Endothelial cell of umbilical vein (primary cell): Measurements from ENCODE around the gene TMED8. TPM values are rescaled to one million over a fixed set of nuclear protein-coding genes. Genes with fewer than 3 reads are reported as not detected.

ENCODE experiments used
- BruUV-seq: library from RNA; stranded (reverse); fragments of 400-500 nt; replicated peaks from 2 replicates; lab custom pipeline; 2021; lab: Mats Ljungman, UMichigan
- CTCF ChIA-PET: fragments of 300-600, 350-600 bp; sonication (Branson Sonifier 250); formaldehyde crosslinking; loops from one replicate; lab custom pipeline; 2021; ENCODE audit warnings: antibody characterized with exemption, inconsistent platforms; lab: Charles Lee
- POLR2A ChIA-PET: fragments of 300-600, 350-600 bp; sonication (Branson Sonifier 250); formaldehyde crosslinking; loops from one replicate; lab custom pipeline; 2021; ENCODE audit warnings: antibody characterized with exemption, inconsistent platforms; lab: Charles Lee
- DNase-seq: peaks from one replicate; pipeline ENCODE4 v3.0.0-alpha.2; 2011; ENCODE audit warnings: low read depth, low spot score
- FAIRE-seq: peaks from 2 replicates; lab custom pipeline; 2011; peaks lifted over from hg19 to GRCh38; lab: Jason Lieb, UNC
- H2AFZ ChIP-seq: 2 replicates; pipeline ENCODE4 v1.6.0; 2012; ENCODE audit warnings: low read depth, low read length, control low read depth, inconsistent platforms
- H3K27ac ChIP-seq: 2 replicates; pipeline ENCODE4 v1.5.1; 2011; ENCODE audit warnings: low read depth, mild to moderate bottlenecking, control low read depth, low read length, moderate library complexity; ENCODE audit not compliant: insufficient read depth
- H3K27me3 ChIP-seq, 2 experiments: 2 replicates each; pipeline versions ENCODE4 v1.6.0 to v1.6.1; 2011; ENCODE audit warnings: low read length in 2 of 2, mixed read lengths in 1 of 2; ENCODE audit not compliant: control insufficient read depth in 2 of 2, insufficient read depth in 2 of 2
- H3K36me3 ChIP-seq, 2 experiments: 2 replicates in 1 of 2; 3 replicates in 1 of 2; pipeline ENCODE4 v1.5.1; 2011; ENCODE audit warnings: low read length in 2 of 2, mild to moderate bottlenecking in 1 of 2, moderate library complexity in 1 of 2; ENCODE audit not compliant: control insufficient read depth in 2 of 2, insufficient read depth in 2 of 2; ENCODE audit errors: extremely low read depth in 1 of 2
- H3K4me1 ChIP-seq: 3 replicates; pipeline ENCODE4 v1.5.1; 2011; ENCODE audit warnings: mild to moderate bottlenecking, low read length; ENCODE audit not compliant: control insufficient read depth, insufficient read depth; ENCODE audit errors: extremely low read depth
- H3K4me2 ChIP-seq: 2 replicates; pipeline ENCODE4 v1.6.1; 2011; ENCODE audit warnings: low read length, control low read depth, mixed read lengths; ENCODE audit not compliant: insufficient read depth
- H3K4me3 ChIP-seq, 3 experiments: fragments of 200-600 bp in 1 of 3; sonication (generic), shearing (Covaris generic) in 1 of 3; replicated peaks in 1 of 3; 2 replicates each; pipeline ENCODE4 v1.5.1; 2011 to 2016; ENCODE audit warnings: control low read depth in 3 of 3, low read length in 3 of 3, mild to moderate bottlenecking in 2 of 3, inconsistent platforms in 1 of 3, low read depth in 1 of 3, moderate library complexity in 1 of 3; ENCODE audit not compliant: insufficient read depth in 1 of 3
- H3K79me2 ChIP-seq: 2 replicates; pipeline ENCODE4 v1.6.0; 2012; ENCODE audit warnings: low read length, inconsistent platforms; ENCODE audit not compliant: control insufficient read depth, insufficient read depth
- H3K9ac ChIP-seq: replicated peaks from 2 replicates; pipeline ENCODE3; 2011; ENCODE audit warnings: low read length, control low read depth; ENCODE audit not compliant: insufficient read depth; ENCODE audit errors: extremely low read depth
- H3K9me1 ChIP-seq: replicated peaks from 3 replicates; pipeline ENCODE4 v1.6.0; 2011; ENCODE audit warnings: mild to moderate bottlenecking, low read length; ENCODE audit not compliant: control insufficient read depth, insufficient read depth; ENCODE audit errors: extremely low read depth
- H3K9me3 ChIP-seq: replicated peaks from 2 replicates; pipeline ENCODE4 v1.5.1; 2012; ENCODE audit warnings: low read length, inconsistent platforms; ENCODE audit not compliant: control insufficient read depth, insufficient read depth
- H4K20me1 ChIP-seq: replicated peaks from 2 replicates; pipeline ENCODE3; 2011; ENCODE audit warnings: mild to moderate bottlenecking, low read length; ENCODE audit not compliant: control insufficient read depth, insufficient read depth; ENCODE audit errors: extremely low read depth
- EZH2 ChIP-seq: IDR thresholded peaks from 2 replicates; pipeline ENCODE4 v1.6.1; 2012; ENCODE audit warnings: borderline replicate concordance, low read depth, mild to moderate bottlenecking, moderate library complexity, low read length, inconsistent platforms; ENCODE audit not compliant: severe bottlenecking
- FOS ChIP-seq: IDR thresholded peaks from 2 replicates; pipeline ENCODE4 v1.6.1; 2011; ENCODE audit warnings: mild to moderate bottlenecking, low read length, moderate library complexity, borderline replicate concordance; ENCODE audit not compliant: insufficient read depth
- GATA2 ChIP-seq: IDR thresholded peaks from 2 replicates; pipeline ENCODE4 v1.7.0; 2011; ENCODE audit warnings: low read depth, mild to moderate bottlenecking, moderate library complexity, mixed read lengths, low read length; ENCODE audit not compliant: insufficient read length, insufficient read depth
- JUN ChIP-seq: IDR thresholded peaks from 2 replicates; pipeline ENCODE4 v1.6.1; 2011; ENCODE audit warnings: borderline replicate concordance, low read depth; ENCODE audit not compliant: insufficient read length, insufficient read depth
- MYC ChIP-seq: IDR thresholded peaks from one replicate; pipeline ENCODE4 v1.6.1; 2011; ENCODE audit warnings: mild to moderate bottlenecking, low read depth, low read length
- POLR2A ChIP-seq: IDR thresholded peaks from 2 replicates; pipeline ENCODE4 v1.6.1; 2012; ENCODE audit warnings: low read depth, mild to moderate bottlenecking, control low read depth, low read length
- POLR2AphosphoS5 ChIP-seq: IDR thresholded peaks from 2 replicates; pipeline ENCODE4 v1.6.1; 2012; ENCODE audit warnings: low read depth, mild to moderate bottlenecking, control low read depth, low read length, moderate library complexity; ENCODE audit not compliant: insufficient read depth
- dilution Hi-C: fragments of 300-500 bp; cut with MboI; formaldehyde crosslinking; loops from one replicate; pipeline ENCODE4 v1.15.0; 2019; ENCODE audit warnings: low sequenced_read_pairs; ENCODE audit not compliant: extremely low pct_ligation_motif_present
- intact Hi-C: fragments of 100-400 bp; cut with micrococcal nuclease; formaldehyde crosslinking; loops from one replicate; pipeline ENCODE4 v1.10.0; 2022
- polyA plus RNA-seq, 4 experiments: library from polyadenylated mRNA; depleted of rRNA in 3 of 4; stranded (reverse) in 3 of 4; unstranded in 1 of 4; fragments of >200 nt; gene quantifications; 2 replicates each; pipeline versions ENCODE4 v1.2.1 to v1.2.3, GENCODE V29; 2011 to 2012; ENCODE audit warnings: missing spikeins in 1 of 4
- total RNA-seq: library from RNA; stranded (reverse); gene quantifications from 2 replicates; pipeline ENCODE4 v1.2.3, GENCODE V29; 2021
- TF ChIP-seq, protein P1 (sequence below): IDR thresholded peaks from 2 replicates; pipeline ENCODE4 v1.6.1; 2011; ENCODE audit not compliant: insufficient read depth, insufficient read length
- TF ChIP-seq, protein P2 (sequence below), 2 donors: IDR thresholded peaks; 1 replicate in 1 of 2; 2 replicates in 1 of 2; pipeline ENCODE4 v1.5.1; 2011; ENCODE audit warnings: low read length in 2 of 2, mild to moderate bottlenecking in 2 of 2, moderate library complexity in 2 of 2, control low read depth in 1 of 2, inconsistent platforms in 1 of 2, low read depth in 1 of 2; ENCODE audit not compliant: insufficient read depth in 1 of 2; ENCODE audit errors: extremely low read depth in 1 of 2

Gene TMED8
- total and polyA plus RNA-seq, 2 donors (not counting 3 experiments of a cell fraction or from before 2014, with no cell fraction given), result 5.2 to 12.6 TPM

DNA sequence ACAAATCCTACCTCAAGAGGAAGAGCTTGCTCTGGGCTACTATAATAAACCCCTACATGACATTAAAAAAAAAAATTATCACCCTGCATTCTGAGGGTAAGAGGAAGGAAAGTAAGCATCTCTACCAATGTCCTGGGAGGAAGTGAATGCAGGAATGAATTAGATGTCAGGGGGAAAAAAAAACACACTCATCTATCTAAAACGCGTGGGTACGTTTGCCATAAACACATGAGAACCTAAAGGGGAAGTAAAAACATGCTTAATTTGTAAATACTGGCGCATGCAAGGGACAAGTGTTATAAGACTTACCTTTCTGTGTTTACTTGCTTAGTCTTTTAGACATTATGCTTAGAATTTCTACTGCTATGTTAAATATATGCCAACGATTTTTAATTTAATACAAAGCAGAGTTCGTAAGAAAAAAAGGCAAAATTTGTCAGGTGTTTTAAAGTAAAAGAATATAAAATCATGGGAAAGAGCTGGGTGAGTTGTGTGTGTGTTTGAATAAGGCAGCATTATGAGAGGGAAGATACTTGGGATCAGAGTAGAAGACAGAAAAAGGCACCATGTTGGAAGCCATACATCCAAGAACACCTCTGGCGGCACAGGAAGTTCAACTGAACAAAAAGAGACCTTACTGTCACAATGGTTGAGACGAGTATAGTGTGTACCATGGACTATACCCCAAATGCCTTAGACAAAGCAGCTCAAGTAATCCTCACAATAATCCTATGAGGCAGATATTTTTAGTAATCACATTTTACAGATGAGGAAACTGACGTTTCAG is 1.5 kb downstream of the TMED8 start:
- BruUV-seq, result no TSS peak

More for the DNA sequence above, 1.5 kb downstream of the TMED8 start:
- Histone ChIP-seq H3K4me3 (peak overlapping the region in 1 of 3 experiments; percentile 76), H3K27me3 (no peaks in the 10 kb centered on the region), H4K20me1 (no peaks in the 10 kb centered on the region), H3K9ac (no peak overlapping the region), H3K4me1 (peaks cover 15% of the 10 kb centered on the region), H3K9me3 (no peaks in the 10 kb centered on the region), H2AFZ (no peak overlapping the region), H3K27ac (no peak overlapping the region), H3K36me3 (no peaks in the 10 kb centered on the region), H3K79me2 (peaks cover 9% of the 10 kb centered on the region), H3K4me2 (peak overlapping the region; percentile 93), H3K9me1 (no peaks in the 10 kb centered on the region)
- ChIA-PET POLR2A (no interaction called here), CTCF (no interaction called here)
- intact Hi-C loops (no loop called here), dilution Hi-C loops (no loop called here)
- DNase-seq (no peak), FAIRE-seq (peak; percentile 18)
- TF ChIP-seq EZH2 (no peak), POLR2AphosphoS5 (no peak), GATA2 (no peak), MYC (no peak), POLR2A (no peak), FOS (no peak), JUN (no peak)
- TF ChIP-seq, protein P1, sequence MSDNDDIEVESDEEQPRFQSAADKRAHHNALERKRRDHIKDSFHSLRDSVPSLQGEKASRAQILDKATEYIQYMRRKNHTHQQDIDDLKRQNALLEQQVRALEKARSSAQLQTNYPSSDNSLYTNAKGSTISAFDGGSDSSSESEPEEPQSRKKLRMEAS, result no peak
- TF ChIP-seq, protein P2, sequence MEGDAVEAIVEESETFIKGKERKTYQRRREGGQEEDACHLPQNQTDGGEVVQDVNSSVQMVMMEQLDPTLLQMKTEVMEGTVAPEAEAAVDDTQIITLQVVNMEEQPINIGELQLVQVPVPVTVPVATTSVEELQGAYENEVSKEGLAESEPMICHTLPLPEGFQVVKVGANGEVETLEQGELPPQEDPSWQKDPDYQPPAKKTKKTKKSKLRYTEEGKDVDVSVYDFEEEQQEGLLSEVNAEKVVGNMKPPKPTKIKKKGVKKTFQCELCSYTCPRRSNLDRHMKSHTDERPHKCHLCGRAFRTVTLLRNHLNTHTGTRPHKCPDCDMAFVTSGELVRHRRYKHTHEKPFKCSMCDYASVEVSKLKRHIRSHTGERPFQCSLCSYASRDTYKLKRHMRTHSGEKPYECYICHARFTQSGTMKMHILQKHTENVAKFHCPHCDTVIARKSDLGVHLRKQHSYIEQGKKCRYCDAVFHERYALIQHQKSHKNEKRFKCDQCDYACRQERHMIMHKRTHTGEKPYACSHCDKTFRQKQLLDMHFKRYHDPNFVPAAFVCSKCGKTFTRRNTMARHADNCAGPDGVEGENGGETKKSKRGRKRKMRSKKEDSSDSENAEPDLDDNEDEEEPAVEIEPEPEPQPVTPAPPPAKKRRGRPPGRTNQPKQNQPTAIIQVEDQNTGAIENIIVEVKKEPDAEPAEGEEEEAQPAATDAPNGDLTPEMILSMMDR (IDR thresholded peaks at IDR 0.05; ENCODE audit: extremely low read depth in 1 of 2, insufficient read depth in 1 of 2, low read depth in 1 of 2, low read length in 2 of 2), result no peak
